DOHH2 (cell line): ENCODE results near the gene IL17REL.

Experiments used
- CTCF ChIP-seq: fragments of 200-600 bp; sonication (generic); IDR thresholded peaks from one replicate; pipeline ENCODE4 v1.5.1; 2014; ENCODE audit warnings: antibody characterized with exemption, mild to moderate bottlenecking, low read depth, low read length; ENCODE audit not compliant: poor library complexity, severe bottlenecking
- EZH2phosphoT487 ChIP-seq: fragments of 200-600 bp; sonication (generic); IDR thresholded peaks from 2 replicates; pipeline ENCODE4 v1.6.1; 2017; ENCODE audit warnings: borderline replicate concordance, mild to moderate bottlenecking, antibody characterized with exemption, low read length, moderate library complexity, mixed read lengths

GRCh38 chr22:49962012-49962750 lies 50.4 kb downstream of the IL17REL start:
- TF ChIP-seq CTCF (no peak), EZH2phosphoT487 (no peak)
